GM21526 (cell line): ENCODE measurements around the gene DLG2.
"Not testable (repeated sequence)": the region's sequence is repeated elsewhere in the genome, so short reads cannot be mapped to it uniquely, and the experiment has no call there.

Experiments used
- ATAC-seq: cut with Tn5 transposase; IDR thresholded peaks from one replicate; pipeline ENCODE4 v1.9.1; 2021; ENCODE audit warnings: moderate library complexity; ENCODE audit not compliant: unreplicated experiment, low FRiP score

DLG2 gene

DNA sequence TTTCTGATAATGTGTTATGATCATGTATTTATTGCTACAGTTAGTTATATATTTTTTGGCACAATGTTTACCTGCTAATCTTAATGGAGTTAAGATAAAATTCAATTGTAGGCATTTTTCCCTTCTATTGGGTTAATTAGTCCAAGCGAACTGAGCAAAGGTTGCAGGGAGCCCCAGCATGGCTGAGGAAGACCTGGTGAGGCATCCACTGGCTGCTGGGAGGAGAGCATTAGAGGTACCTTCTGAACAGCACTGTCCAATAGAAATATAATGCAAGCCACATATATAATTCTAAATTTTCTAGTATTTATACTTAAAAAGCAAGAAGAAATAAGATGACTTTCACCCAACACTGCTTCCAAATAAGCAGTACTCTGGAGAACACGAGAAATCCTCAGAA is 19.9 kb upstream of the DLG2 start:
- peak; percentile 3 for ATAC-seq

DNA sequence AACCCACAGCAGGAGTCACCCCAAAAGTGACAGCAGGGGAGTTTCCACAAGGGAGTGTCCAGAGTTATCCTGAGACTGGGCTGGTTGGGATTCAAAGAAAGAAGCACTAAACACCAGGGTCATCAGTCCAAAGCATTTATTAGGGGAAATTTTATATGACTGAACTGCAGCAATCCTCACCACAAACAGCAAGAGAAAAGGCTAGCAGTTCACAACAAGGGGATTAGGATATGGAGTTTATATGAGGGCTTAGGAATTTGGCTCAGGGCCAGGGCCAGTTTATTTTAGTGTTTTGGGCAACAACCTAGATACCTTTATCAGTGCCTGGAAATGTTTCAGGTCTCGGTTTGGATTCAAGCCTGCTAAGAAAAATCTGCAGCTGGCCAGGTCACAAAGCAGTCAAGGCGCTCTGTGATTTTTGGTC is 16.1 kb upstream of the DLG2 start:
- no peak for ATAC-seq

- no peak for ATAC-seq
These were observed 7.6 kb upstream of the DLG2 start for GRCh38 chr11:85634747-85635146.

GRCh38 chr11:85628771-85629341 is 1.7 kb upstream of the DLG2 start:
- peak; percentile 11 for ATAC-seq

DNA sequence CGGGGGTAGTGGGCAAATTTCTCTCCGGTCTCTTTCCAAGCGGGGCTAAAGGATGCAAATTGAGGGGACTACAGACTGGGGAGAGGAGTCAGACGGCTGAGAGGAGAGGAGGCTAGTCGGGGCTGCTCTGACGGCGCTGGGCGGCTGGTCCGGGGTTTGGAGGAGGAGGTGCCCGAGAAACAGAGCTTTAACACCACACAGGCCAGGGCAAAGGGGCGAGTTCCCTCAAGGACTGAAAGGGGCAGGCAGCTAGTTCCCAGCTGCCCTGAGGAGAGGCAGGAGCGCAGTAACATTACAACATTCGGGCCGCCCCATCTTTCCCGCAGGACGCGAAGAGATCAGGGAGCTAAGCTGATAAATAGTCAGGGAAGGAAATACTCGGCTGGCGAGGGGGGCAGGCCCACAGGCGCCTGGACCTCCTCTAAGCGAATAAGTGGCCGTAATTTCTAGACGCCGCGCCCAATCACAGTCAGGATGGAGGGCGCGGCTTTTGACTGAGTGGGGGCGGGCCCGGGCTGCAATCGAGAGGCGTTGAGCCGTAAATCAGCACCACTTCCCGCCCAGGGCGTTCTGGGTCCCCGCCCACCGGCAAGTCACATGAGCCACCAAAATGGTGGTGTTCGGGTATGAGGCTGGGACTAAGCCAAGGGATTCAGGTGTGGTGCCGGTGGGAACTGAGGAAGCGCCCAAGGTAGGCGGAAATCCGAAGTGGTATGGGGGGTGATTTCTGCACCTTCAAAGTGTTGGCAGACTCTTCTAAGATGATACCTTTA is 1.0 kb upstream of the DLG2 start, which contains the start of gene TMEM126B:
Gene TMEM126B, plus strand, starts transcription at position 596 of the 773 bp plus-strand sequence. Its CDS starts 15 bp downstream, at position 611.
- peak; percentile 99 for ATAC-seq

- ATAC-seq = no peak
These were observed 648 bp downstream of the DLG2 start for GRCh38 chr11:85626496-85626895.

DNA sequence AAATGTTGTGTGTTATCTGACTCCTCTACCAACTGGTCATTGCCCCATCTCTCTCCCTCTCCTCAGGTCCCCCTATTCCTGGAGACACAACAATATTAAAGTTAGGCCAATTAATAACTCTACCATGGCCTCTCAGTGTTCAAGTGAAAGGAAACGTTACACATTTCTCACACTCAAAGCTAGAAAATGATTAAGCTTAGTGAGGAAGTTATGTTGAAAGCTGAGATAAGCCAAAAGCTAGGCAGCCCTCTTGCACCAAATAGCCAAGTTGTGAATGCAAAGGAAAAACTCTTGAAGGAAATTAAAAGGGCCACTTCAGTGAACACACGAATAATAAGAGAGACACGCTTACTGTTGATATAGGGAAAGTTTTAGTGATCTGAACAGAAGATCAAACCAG is 6.9 kb downstream of the DLG2 start:
- ATAC-seq = no peak

GRCh38 chr11:85619499-85619898 is 7.6 kb downstream of the DLG2 start:
- no peak for ATAC-seq

DNA sequence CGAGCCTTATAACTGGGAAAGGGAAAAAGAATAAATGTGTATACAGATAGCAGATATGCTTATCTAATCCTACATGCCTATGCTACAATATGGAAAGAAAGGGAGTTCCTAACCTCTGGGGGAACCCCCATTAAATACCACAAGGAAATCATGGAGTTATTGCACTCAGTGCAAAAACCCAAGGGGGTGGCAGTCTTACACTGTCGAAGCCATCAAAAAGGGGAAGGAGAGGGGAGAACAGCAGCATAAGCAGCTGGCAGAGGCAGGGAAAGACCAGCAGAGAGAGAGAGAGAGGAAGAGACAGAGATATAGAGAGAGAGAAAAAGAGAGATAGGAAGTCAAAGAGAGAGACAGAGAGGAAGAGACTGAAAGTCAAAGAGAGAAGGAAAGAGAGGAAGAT is 15.5 kb downstream of the DLG2 start:
- not testable (repeated sequence) for ATAC-seq

DNA sequence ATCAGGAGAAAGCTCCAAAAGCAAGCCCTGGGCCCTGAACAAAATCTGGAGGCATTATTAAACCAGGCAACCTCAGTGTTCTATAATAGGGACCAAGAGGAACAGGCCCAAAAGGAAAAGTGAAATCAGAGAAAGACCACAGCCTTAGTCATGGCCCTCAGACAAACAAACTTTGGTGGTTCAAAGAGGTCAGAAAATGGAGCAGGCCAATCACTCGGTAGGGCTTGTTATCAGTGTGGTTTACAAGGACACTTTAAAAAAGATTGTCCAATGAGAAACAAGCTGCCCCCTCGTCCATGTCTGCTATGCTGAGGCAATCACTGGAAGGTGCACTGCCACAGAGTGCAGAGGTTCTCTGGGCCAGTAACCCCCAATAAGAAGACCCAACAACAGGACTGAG is 17.9 kb downstream of the DLG2 start:
- not testable (repeated sequence) for ATAC-seq

- ATAC-seq = not testable (repeated sequence)
These were observed 18.5 kb downstream of the DLG2 start for GRCh38 chr11:85608621-85609020.

- not testable (repeated sequence) for ATAC-seq
These were observed 20.9 kb downstream of the DLG2 start for GRCh38 chr11:85606237-85606636.

DNA sequence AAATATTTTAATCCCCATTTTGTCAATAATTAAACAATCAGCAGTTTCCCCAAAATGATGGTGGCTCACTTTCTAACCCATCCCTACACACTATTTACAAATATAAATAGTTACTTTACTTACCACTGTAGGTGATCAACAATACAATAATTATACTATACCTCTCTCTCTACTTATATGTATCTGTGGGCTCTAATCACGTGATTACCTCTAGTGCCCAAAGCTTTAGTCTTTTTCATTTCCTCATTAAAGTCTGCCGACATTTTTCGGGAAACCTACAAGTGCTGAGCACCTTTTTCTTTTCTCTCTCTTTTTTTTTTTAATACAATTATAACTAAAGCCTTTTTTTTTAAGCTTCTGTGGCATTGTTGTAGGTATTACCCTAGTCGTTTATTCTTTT is 23.9 kb downstream of the DLG2 start:
- no peak for ATAC-seq

- no peak for ATAC-seq
These were observed 24.5 kb downstream of the DLG2 start for GRCh38 chr11:85602526-85603213.

DNA sequence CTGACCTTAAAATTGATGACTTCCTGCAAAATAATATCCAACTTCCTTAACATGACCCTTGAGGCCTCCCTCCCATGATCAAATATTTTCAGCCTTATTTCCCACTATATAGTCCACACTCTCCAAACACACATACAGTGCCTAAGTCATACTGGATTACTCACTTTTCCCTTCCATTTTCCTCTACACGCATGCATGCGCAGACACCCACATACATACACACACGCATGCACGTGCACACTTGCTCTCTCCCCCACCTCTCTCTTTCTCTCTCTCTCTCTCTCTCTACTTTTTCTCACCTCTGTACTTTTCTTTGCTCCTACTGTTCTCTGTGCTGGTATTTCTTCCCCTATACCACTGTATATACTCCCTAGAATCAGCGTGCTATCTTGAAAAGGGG is 28.1 kb downstream of the DLG2 start:
- no peak for ATAC-seq

DNA sequence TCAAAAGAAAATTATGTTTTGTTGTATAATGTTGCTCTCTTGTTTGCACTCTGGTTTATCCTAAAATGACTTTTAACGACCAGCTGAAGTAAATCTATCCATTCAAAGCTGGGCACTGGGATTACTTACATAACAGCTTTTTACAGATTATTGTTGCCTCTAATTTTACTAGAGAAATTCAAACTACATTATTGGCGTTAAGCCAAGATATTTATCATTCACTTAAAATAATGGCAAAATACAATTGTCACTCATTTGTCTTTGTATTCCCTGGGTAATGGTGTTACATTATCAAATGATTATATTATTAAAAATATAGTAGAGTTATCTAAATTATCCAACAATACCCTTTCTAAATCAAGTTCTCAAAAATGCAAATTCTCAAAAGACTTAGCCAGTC is 30.3 kb downstream of the DLG2 start:
- no peak for ATAC-seq

- peak; percentile 71 for ATAC-seq
These were observed 31.8 kb downstream of the DLG2 start for GRCh38 chr11:85595285-85595884.

DNA sequence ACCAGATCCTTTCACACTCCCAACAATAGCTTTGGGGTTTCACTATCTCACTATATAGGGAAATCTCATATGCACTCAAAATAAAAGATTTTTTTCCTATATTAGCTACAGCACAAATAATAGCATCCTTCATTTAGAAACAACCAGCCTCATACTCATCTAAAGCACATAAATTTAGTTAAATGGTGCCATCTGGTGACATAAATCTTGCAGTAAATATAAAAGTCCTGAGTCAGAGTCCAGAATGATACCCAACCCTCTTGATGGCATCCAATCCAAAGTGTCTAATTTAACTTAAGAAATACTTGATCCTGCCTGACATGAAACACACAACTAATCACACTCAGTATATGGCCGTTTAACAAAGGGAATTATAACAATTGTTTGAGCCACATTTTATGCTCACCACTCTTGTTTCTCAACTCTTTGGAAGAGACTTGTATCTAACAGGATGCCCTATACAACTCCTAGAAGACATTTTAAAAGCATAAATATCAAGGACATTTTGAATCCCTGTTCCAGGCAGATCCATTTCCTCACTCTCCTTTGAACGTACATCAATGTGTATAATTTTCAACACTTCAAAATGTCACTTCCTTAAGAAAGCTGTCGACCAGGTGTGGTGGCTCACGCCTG is 36.2 kb downstream of the DLG2 start:
- peak; percentile 55 for ATAC-seq

DNA sequence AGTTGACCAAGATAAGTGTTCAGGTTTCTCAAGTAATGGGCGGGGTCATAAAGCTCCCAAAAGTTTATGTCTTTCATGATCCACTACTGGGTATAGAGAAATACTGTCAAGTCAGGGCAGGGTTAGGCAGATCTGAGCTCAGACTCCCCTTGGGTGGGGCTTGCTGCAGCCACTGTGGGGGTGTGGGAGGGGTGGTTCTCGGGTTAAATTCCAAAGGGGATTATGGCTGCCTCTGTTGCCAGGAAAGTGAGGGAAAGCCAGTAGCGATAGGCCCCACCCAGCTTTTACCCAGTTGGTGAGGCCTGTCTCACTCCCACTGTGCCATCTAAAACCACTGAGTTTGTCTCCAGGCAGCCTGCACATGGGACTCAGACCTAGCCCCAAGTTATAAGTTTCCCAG is 37.8 kb downstream of the DLG2 start:
- no peak for ATAC-seq

DNA sequence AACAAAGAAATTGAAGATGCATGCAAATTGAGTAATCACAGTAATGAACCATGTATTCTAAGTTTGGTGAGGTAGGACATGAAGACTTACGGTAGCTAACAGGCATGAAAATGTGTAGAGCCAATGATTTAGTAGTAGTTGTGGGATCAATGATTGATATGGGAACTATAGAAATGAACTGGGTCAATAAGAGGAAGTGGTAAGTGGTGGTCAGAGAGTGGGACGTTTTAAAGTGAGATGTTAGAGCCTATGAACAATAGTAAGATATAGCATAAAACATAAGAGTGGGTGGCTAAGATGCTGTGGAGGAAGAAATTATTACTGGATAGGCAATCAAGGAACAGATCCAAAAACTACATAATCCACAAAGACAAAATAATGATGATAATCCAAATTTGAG is 45.0 kb downstream of the DLG2 start:
- ATAC-seq = no peak

DNA sequence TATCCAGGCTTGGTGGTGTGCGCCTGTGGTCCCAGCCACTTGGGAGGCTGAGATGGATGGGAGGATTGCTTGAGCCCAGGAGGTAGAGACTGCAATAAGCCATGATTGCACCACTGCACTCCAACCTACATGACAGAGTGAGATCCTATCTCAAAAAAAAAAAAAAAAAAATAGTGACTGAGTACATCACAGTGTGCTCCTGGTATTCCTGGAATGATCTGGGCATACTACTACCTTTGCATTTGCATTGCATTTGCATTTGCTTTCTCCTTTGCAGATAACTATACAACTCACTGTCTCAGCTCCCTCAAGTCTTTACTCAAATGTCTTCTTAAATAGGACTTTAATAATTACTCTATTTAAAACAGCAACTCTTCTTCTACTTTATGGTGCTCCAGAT is 51.8 kb downstream of the DLG2 start:
- ATAC-seq = no peak
